H1 (cell line): Measurements from ENCODE around the gene ACTR1A. TPM values are rescaled to one million over a fixed set of nuclear protein-coding genes. Genes with fewer than 3 reads are reported as not detected.

Experiments used
- ASH2L ChIP-seq: fragments of 200-600, 300-600 bp; sonication (generic); IDR thresholded peaks from one replicate; pipeline ENCODE4 v1.7.1; 2017; ENCODE audit warnings: low read length
- RBBP5 ChIP-seq: IDR thresholded peaks from 2 replicates; pipeline ENCODE4 v1.7.1; 2012; ENCODE audit warnings: low read depth, mild to moderate bottlenecking, inconsistent platforms, low read length, moderate library complexity, borderline replicate concordance
- RNF2 ChIP-seq: fragments of 200-900, 300-1000 bp; sonication (generic); IDR thresholded peaks from 2 replicates; pipeline ENCODE4 v1.7.1; 2016; ENCODE audit warnings: borderline replicate concordance, low read depth, mild to moderate bottlenecking, antibody characterized with exemption, low read length; ENCODE audit not compliant: poor library complexity, severe bottlenecking; ENCODE audit errors: missing control alignments
- TCF12 ChIP-seq: IDR thresholded peaks from 2 replicates; pipeline ENCODE4 v1.6.1; 2011; ENCODE audit warnings: low read depth, mild to moderate bottlenecking, low read length
- polyA plus RNA-seq, 7 experiments: library from polyadenylated mRNA; depleted of rRNA in 3 of 7; stranded (reverse) in 5 of 7; unstranded in 2 of 7; fragments of >200 nt in 5 of 7; fragments of 200-250 nt in 2 of 7; gene quantifications; 1 replicate in 5 of 7; 2 replicates in 1 of 7; 4 replicates in 1 of 7; pipeline versions ENCODE4 v1.2.1 to v1.2.3, GENCODE V29; 2011 to 2013; ENCODE audit warnings: missing spikeins in 2 of 7, mixed read lengths in 2 of 7
- total RNA-seq: library from RNA; stranded (reverse); fragmentation: NEBNext Ultra II Directional; extraction: Animal tissue kit (Norgen Biotek cat#: 25700); gene quantifications from 2 replicates; pipeline ENCODE4 v1.2.1, GENCODE V29; 2021

ACTR1A gene
- total and polyA plus RNA-seq, 2 of the 8 experiments (the other 6 are each of a cell fraction or from before 2014, with no cell fraction given): 78.6 to 86.3 TPM

GRCh38 chr10:102527546-102527945 lies 25.0 kb upstream of the ACTR1A start (continued):
- TF ChIP-seq RNF2 (no peak), ASH2L (no peak), TCF12 (no peak), RBBP5 (no peak)
- TF ChIP-seq, all 59 proteins: peak for 0
